Measurements from ENCODE around the gene SELENON. TPM values are rescaled to one million over a fixed set of nuclear protein-coding genes. Genes with fewer than 3 reads are reported as not detected.

SELENON gene
- total and polyA plus RNA-seq, 7 experiments from 2014 or later: 2.6 to 27.7 (median 25.2) TPM

DNA sequence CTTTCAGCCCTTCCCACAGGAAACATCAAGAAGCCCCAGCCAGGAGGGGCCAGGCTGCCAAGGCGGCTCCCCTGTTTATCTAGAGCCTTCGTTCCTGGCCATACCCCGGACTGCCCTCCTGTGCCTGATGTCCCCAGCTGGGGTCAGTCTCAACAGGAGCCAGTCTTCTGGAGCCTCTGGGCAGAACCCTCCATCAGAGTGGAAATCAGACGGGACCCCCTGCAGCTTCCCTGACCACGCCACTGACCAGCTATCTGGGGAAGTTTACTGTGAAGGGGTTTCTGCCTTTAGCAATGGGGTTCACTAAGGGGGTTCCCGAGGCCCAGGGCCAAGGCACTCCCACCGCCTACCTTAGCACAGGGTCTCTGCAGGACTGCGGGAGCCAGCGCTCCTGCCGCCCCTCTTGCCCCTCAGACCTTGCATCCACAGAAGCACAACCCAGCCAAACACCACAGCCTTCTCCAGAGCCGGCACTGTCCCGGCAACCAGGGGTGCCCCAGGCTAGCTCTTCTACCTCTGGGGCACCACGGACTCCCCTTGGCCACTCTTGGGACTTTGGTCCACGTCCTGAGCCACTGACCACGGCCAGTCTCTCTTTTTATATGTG lies 16.2 kb downstream of the SELENON start:
- CTCF ChIA-PET: interaction anchor here (0.7 kb wide), 1 partner anchor 208 kb away, joined by 3 read pairs; no protein-coding TSS in a partner anchor
- H3K4me3 Mint-ChIP-seq: peak overlapping the region in 1 of 10 donors; percentile 45
- H3K27ac Mint-ChIP-seq: peak overlapping the region in 4 of 9 donors; percentile 46 to 93 (median 90)

DNA sequence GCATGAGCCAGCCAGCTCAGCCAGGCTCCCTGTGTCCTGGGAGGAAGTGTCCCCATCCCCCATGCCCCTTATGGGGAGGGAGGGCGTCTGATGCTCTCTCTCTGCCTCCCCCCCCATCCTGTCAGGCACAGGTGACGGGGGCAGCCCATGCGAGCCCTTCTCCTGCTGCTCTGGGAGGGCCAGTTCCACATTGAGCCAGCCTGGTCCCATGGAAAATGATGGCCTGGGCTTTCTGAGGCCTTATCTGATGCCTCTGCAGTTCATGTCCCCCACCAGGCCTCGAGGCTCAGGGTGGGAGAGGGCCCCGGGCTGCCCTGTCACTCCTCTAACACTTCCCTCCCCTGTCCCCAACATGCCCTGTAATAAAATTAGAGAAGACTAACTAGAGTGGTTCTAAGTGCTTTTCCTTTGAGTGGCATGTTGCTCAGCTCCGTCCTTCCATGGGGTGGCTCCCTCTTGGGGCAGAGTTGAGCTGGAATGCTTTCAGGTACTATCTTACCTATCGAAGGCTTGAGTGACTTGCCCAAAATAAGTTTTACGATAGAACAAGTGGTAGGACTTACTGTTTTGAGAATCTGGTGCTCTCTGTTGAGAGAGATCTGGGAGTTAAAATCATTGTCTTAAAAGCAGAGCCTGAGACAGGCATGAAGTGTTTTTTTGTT lies 18.0 kb downstream of the SELENON start:
- CTCF ChIA-PET: interaction anchor here (0.6 to 1.1 kb wide), 3 partner anchors 8 to 399 kb away, joined by 3 to 7 read pairs (median 3); no protein-coding TSS in a partner anchor
- ATAC-seq: no peak
- Mint-ChIP-seq H3K27ac (peak overlapping the region; percentile 34 to 99 (median 93)), H3K4me3 (peak overlapping the region; percentile 81 to 100 (median 96)), H3K27me3 (no peaks in the 10 kb centered on the region), H3K9me3 (peaks cover 0 to 12% (median 0%) of the 10 kb centered on the region in 11 donors), H3K4me1 (peaks cover 29 to 53% (median 42%) of the 10 kb centered on the region in 7 donors), H3K36me3 (peaks cover 0 to 8% (median 3%) of the 10 kb centered on the region in 5 donors)
- H3K9me3 ChIP-seq (ENCODE audit: control insufficient read depth in 2 of 3, low read length in 3 of 3): no peaks in the 10 kb centered on the region
- no peaks in the 10 kb centered on the region for H3K27me3 ChIP-seq (ENCODE audit: control insufficient read depth in 2 of 2, insufficient read depth in 2 of 2, low read length in 2 of 2)
- peak overlapping the region; percentile 26 for H3K27ac ChIP-seq (ENCODE audit: low read depth, low read length)
- peaks cover 19 to 28% of the 10 kb centered on the region in 2 donors for H3K4me1 ChIP-seq (ENCODE audit: control insufficient read depth in 2 of 2, insufficient read depth in 2 of 2, low read length in 2 of 2)
- POLR2A ChIA-PET: interaction anchor here (0.8 to 3.2 kb wide), 6 partner anchors 15 to 269 kb away, joined by 3 to 25 read pairs (median 10); no protein-coding TSS in a partner anchor
- no peak for DNase-seq
- intact Hi-C loops (cut with micrococcal nuclease): loop anchor here in 1 of 2 donors (10.0 kb wide), 1 partner anchor 573 kb away; the partner anchor contains the start of gene RSRP1
- H3K36me3 ChIP-seq (ENCODE audit: control insufficient read depth in 2 of 3, insufficient read depth in 3 of 3, low read length in 3 of 3): peaks cover 0 to 38% (median 0%) of the 10 kb centered on the region in 3 experiments
- H3K4me3 ChIP-seq (ENCODE audit: low read length): no peak overlapping the region

More for the DNA sequence above, 16.2 kb downstream of the SELENON start:
- DNase-seq: no peak
- Histone ChIP-seq H3K36me3 (ENCODE audit: control insufficient read depth in 2 of 3, insufficient read depth in 3 of 3, low read length in 3 of 3) (peaks cover 0 to 43% (median 0%) of the 10 kb centered on the region in 3 experiments), H3K4me3 (ENCODE audit: low read length) (no peak overlapping the region), H3K27me3 (ENCODE audit: control insufficient read depth in 2 of 2, insufficient read depth in 2 of 2, low read length in 2 of 2) (no peaks in the 10 kb centered on the region), H3K27ac (ENCODE audit: low read depth, low read length) (no peak overlapping the region), H3K4me1 (ENCODE audit: control insufficient read depth in 2 of 2, insufficient read depth in 2 of 2, low read length in 2 of 2) (peaks cover 10 to 18% of the 10 kb centered on the region in 2 donors), H3K9me3 (ENCODE audit: control insufficient read depth in 2 of 3, low read length in 3 of 3) (no peaks in the 10 kb centered on the region)
- intact Hi-C loops (cut with micrococcal nuclease): loop anchor here in 1 of 2 donors (10.0 kb wide), 1 partner anchor 571 kb away; the partner anchor contains the start of gene RSRP1
- POLR2A ChIA-PET: no interaction called here
- Mint-ChIP-seq H3K9me3 (peaks cover 0 to 10% (median 0%) of the 10 kb centered on the region in 11 donors), H3K27me3 (no peaks in the 10 kb centered on the region), H3K4me1 (peaks cover 18 to 45% (median 30%) of the 10 kb centered on the region in 7 donors), H3K36me3 (peaks cover 0 to 11% (median 5%) of the 10 kb centered on the region in 5 donors)
- no peak for ATAC-seq

DNA sequence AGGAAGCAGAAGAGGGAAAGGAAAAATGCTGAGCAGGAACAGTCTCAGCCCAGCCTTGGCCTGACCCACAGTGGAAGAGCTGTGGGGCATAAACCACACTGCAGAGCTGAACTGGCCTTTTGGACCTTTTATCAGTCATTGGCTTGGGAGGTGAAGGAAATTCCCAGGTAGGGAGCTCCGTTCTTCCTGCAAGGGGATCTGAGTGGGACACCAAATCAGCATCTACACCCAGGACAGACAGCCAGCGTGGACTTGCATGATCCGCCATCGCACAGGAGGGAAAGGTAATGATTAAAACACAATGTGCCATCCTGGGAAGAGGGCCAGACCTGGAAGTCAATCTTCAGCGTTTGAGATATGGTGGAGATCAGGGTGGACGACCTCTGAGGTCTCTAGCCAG lies 18.6 kb downstream of the SELENON start:
- Histone ChIP-seq H3K4me3 (ENCODE audit: low read length) (no peak overlapping the region), H3K4me1 (ENCODE audit: control insufficient read depth in 2 of 2, insufficient read depth in 2 of 2, low read length in 2 of 2) (peaks cover 19 to 28% of the 10 kb centered on the region in 2 donors), H3K27ac (ENCODE audit: low read depth, low read length) (peak overlapping the region; percentile 26), H3K9me3 (ENCODE audit: control insufficient read depth in 2 of 3, low read length in 3 of 3) (no peaks in the 10 kb centered on the region), H3K27me3 (ENCODE audit: control insufficient read depth in 2 of 2, insufficient read depth in 2 of 2, low read length in 2 of 2) (no peaks in the 10 kb centered on the region), H3K36me3 (ENCODE audit: control insufficient read depth in 2 of 3, insufficient read depth in 3 of 3, low read length in 3 of 3) (peaks cover 0 to 32% (median 0%) of the 10 kb centered on the region in 3 experiments)
- intact Hi-C loops (cut with micrococcal nuclease): loop anchor here in 1 of 2 donors (10.0 kb wide), 1 partner anchor 574 kb away; the partner anchor contains the start of gene RSRP1
- no peak for DNase-seq
- Mint-ChIP-seq H3K27me3 (no peaks in the 10 kb centered on the region), H3K9me3 (peaks cover 0 to 12% (median 0%) of the 10 kb centered on the region in 11 donors), H3K4me1 (peaks cover 30 to 59% (median 46%) of the 10 kb centered on the region in 7 donors), H3K36me3 (peaks cover 0 to 5% (median 0%) of the 10 kb centered on the region in 5 donors), H3K27ac (peak overlapping the region; percentile 89 to 99 (median 95)), H3K4me3 (peak overlapping the region; percentile 88 to 100 (median 96))
- ChIA-PET POLR2A (interaction anchor here (0.6 to 3.8 kb wide), 15 partner anchors 8 to 586 kb away, joined by 3 to 32 read pairs (median 9); partner anchors contain the start of genes PAFAH2 and SYF2), CTCF (interaction anchor here (0.6 to 3.8 kb wide), 3 partner anchors 8 to 316 kb away, joined by 3 to 11 read pairs (median 3); no protein-coding TSS in a partner anchor)
- no peak for ATAC-seq

DNA sequence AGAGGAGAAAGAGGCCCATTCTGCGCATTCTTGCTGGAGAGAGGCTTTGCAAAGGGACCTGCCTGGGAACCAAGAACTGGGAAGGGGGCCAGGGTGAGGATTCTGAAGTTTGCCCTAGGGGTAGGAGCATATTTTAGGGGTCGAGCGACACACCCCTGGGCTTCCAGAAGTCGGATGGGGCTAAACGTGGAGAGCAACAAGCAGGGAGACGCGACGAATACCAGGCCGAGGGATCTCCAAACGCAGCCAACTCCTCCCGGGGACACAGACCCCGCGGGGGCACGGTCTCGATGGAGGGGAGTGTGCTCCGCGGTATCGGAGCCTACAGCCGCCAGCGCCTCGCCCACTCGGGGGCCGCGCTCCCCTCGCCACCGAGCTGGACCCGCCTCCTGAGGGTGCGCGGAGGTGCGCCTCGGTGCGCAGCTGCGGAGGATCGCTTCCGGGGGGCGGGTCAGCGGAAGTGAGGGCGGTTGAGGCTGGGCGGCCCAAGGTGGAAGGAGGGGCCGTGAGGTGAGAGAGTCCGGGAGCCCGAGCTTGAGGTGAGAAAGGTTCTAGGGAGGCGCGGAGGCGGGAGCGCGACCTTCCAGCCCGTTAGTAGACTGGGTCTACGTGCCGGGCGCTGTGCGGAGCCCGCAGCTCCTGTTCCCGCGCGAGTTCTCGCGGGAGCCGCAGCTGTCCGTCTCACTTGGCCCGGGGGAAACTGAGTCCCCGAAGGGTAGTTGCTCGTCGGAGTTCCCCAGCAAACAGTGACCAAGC lies 19.7 kb downstream of the SELENON start, which contains the start of gene MTFR1L:
MTFR1L (plus strand) TSS at position 464 of the 756 bp plus-strand sequence. CDS start 3,151 bp downstream, outside the sequence.
- POLR2A ChIA-PET: interaction anchor here (0.6 to 3.8 kb wide), 45 partner anchors 9 to 804 kb away, joined by 3 to 32 read pairs (median 4); partner anchors contain the start of genes AUNIP, MACO1, PAFAH2 and PAQR7
- CTCF ChIA-PET: interaction anchor here (0.5 to 3.8 kb wide), 6 partner anchors 9 to 332 kb away, joined by 3 to 11 read pairs (median 4); no protein-coding TSS in a partner anchor

DNA sequence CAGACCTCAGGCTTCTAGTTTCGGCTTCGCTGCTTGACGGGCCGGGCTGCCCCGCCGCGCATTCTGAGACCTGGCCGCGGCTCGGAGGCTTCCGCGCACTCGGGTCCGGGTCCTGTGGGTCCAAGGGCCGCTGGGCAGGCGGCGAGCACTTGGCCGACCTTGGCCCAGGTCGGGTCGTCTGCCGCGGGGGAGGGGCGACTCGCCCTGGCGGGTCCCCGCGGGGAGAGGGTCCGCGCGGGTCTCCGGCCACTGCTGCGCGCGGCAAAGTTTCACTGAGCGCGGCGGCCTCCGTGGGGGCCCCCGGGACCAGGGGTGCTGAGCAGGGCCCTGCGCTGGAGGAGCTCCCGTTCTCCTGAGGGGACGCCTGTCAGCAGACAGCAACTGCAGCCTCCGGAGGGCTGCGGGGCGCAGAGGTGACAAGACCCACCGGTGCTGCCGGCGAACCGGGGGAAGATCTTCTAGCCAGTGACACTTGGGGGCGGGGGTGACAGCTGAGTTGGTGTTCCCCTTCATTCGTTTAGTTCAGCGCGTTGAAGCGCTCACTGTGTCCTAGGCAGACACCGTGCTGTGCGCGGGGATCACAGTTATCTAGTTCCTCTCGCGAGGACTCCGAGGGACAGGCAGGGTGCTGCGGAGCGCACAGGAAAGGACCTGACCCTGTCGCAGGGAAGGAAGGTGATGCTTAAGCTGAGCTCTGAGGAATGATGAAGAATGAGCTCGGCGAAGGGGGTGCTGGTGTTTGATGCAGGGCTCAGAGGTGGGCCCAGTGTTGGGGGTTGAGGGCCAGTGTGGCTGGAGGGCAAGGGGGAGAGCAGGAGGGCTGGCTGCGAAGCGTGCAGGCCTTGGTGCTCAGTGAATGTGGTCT lies 20.5 kb downstream of the SELENON start:
- peak overlapping the region; percentile 91 to 100 (median 96) for H3K4me3 Mint-ChIP-seq

More for the DNA sequence above, 19.7 kb downstream of the SELENON start, which contains the start of gene MTFR1L:
- Histone ChIP-seq H3K4me1 (ENCODE audit: control insufficient read depth in 2 of 2, insufficient read depth in 2 of 2, low read length in 2 of 2) (peaks cover 19 to 28% of the 10 kb centered on the region in 2 donors), H3K27ac (ENCODE audit: low read depth, low read length) (peak within 1 kb of the TSS; percentile 91), H3K9me3 (ENCODE audit: control insufficient read depth in 2 of 3, low read length in 3 of 3) (no peaks in the 10 kb centered on the region), H3K36me3 (ENCODE audit: control insufficient read depth in 2 of 3, insufficient read depth in 3 of 3, low read length in 3 of 3) (peaks cover 0 to 21% (median 0%) of the 10 kb centered on the region in 3 experiments), H3K27me3 (ENCODE audit: control insufficient read depth in 2 of 2, insufficient read depth in 2 of 2, low read length in 2 of 2) (no peaks in the 10 kb centered on the region), H3K4me3 (ENCODE audit: low read length) (peak within 1 kb of the TSS; percentile 97)
- Mint-ChIP-seq H3K27me3 (no peaks in the 10 kb centered on the region), H3K27ac (peak within 1 kb of the TSS; percentile 92 to 99 (median 96)), H3K36me3 (peaks cover 0 to 5% (median 0%) of the 10 kb centered on the region in 5 donors), H3K9me3 (peaks cover 0 to 12% (median 0%) of the 10 kb centered on the region in 11 donors), H3K4me3 (peak within 1 kb of the TSS; percentile 91 to 100 (median 96)), H3K4me1 (peaks cover 30 to 61% (median 46%) of the 10 kb centered on the region in 7 donors)
- ATAC-seq (peak; percentile 92), DNase-seq (peak; percentile 82 to 96 (median 92))
- intact Hi-C loops (cut with micrococcal nuclease): loop anchor here (1.0 to 10.0 kb wide), 12 partner anchors 13 to 1102 kb away; partner anchors contain the start of genes AUNIP (in 2 of the 2), PAFAH2 (in 2 of the 2), RSRP1 (in 2 of the 2) and STMN1 (in 2 of the 2)

More for the DNA sequence above, 20.5 kb downstream of the SELENON start:
- Histone ChIP-seq H3K4me3 (ENCODE audit: low read length) (peak overlapping the region; percentile 97), H3K4me1 (ENCODE audit: control insufficient read depth in 2 of 2, insufficient read depth in 2 of 2, low read length in 2 of 2) (peaks cover 19 to 28% of the 10 kb centered on the region in 2 donors), H3K36me3 (ENCODE audit: control insufficient read depth in 2 of 3, insufficient read depth in 3 of 3, low read length in 3 of 3) (peaks cover 0 to 13% (median 0%) of the 10 kb centered on the region in 3 experiments), H3K9me3 (ENCODE audit: control insufficient read depth in 2 of 3, low read length in 3 of 3) (no peaks in the 10 kb centered on the region), H3K27me3 (ENCODE audit: control insufficient read depth in 2 of 2, insufficient read depth in 2 of 2, low read length in 2 of 2) (no peaks in the 10 kb centered on the region), H3K27ac (ENCODE audit: low read depth, low read length) (peak overlapping the region; percentile 91)
- Mint-ChIP-seq H3K36me3 (peaks cover 0 to 5% (median 0%) of the 10 kb centered on the region in 5 donors), H3K9me3 (peaks cover 0 to 12% (median 0%) of the 10 kb centered on the region in 11 donors), H3K27ac (peak overlapping the region; percentile 92 to 99 (median 96)), H3K4me1 (peaks cover 30 to 61% (median 46%) of the 10 kb centered on the region in 7 donors), H3K27me3 (no peaks in the 10 kb centered on the region)
- DNase-seq (peak; percentile 45 to 84 (median 78)), ATAC-seq (peak; percentile 76)
- intact Hi-C loops (cut with micrococcal nuclease): loop anchor here (1.0 to 2.0 kb wide), 9 partner anchors 12 to 1101 kb away; partner anchors contain the start of genes AUNIP (in 2 of the 2), PAFAH2 (in 2 of the 2), STMN1 (in 2 of the 2) and NUDC (in 1 of the 2)
- POLR2A ChIA-PET: interaction anchor here (0.6 to 3.8 kb wide), 45 partner anchors 10 to 834 kb away, joined by 3 to 32 read pairs (median 4); partner anchors contain the start of genes AUNIP, MACO1, PAFAH2 and PAQR7
- CTCF ChIA-PET: interaction anchor here (0.6 to 3.8 kb wide), 7 partner anchors 10 to 209 kb away, joined by 3 to 11 read pairs (median 3); partner anchors contain the start of gene PAFAH2

All from naive thymus-derived CD4-positive, alpha-beta T cell (primary cell).